HG03039 (cell line): ENCODE data around the gene CDYL2.
"Not testable (repeated sequence)": the region's sequence is repeated elsewhere in the genome, so short reads cannot be mapped to it uniquely, and the experiment has no call there.

Experiments
- ATAC-seq: cut with Tn5 transposase; IDR thresholded peaks from one replicate; pipeline ENCODE4 v1.9.1; 2021; ENCODE audit warnings: mild to moderate bottlenecking, moderate library complexity; ENCODE audit not compliant: unreplicated experiment

CDYL2 gene

GRCh38 chr16:80752541-80752940, 51.9 kb downstream of the CDYL2 start:
- ATAC-seq, result no peak

GRCh38 chr16:80751167-80751566, 53.2 kb downstream of the CDYL2 start:
- no peak for ATAC-seq

GRCh38 chr16:80746231-80746630, 58.2 kb downstream of the CDYL2 start:
- no peak for ATAC-seq

- ATAC-seq, result no peak
Observed at GRCh38 chr16:80744856-80745255, 59.5 kb downstream of the CDYL2 start.

- ATAC-seq, result no peak
Observed at GRCh38 chr16:80743772-80744171, 60.6 kb downstream of the CDYL2 start.

- ATAC-seq, result no peak
Observed at GRCh38 chr16:80743273-80743672, 61.1 kb downstream of the CDYL2 start.

- ATAC-seq, result no peak
Observed at GRCh38 chr16:80742331-80742730, 62.1 kb downstream of the CDYL2 start.

GRCh38 chr16:80741724-80742123, 62.7 kb downstream of the CDYL2 start:
- no peak for ATAC-seq

- no peak for ATAC-seq
Observed at GRCh38 chr16:80739523-80739922, 64.9 kb downstream of the CDYL2 start.

- no peak for ATAC-seq
Observed at GRCh38 chr16:80738521-80738920, 65.9 kb downstream of the CDYL2 start.

GRCh38 chr16:80735846-80736245, 68.6 kb downstream of the CDYL2 start:
- no peak for ATAC-seq

GRCh38 chr16:80733407-80733806, 71.0 kb downstream of the CDYL2 start:
- ATAC-seq, result no peak

- no peak for ATAC-seq
Observed at GRCh38 chr16:80731915-80732314, 72.5 kb downstream of the CDYL2 start.

- not testable (repeated sequence) for ATAC-seq
Observed at GRCh38 chr16:80727066-80727763, 77.2 kb downstream of the CDYL2 start.

- no peak for ATAC-seq
Observed at GRCh38 chr16:80725566-80726162, 78.7 kb downstream of the CDYL2 start.

GRCh38 chr16:80723981-80724380, 80.4 kb downstream of the CDYL2 start:
- ATAC-seq, result no peak

GRCh38 chr16:80723091-80723490, 81.3 kb downstream of the CDYL2 start:
- ATAC-seq, result no peak

GRCh38 chr16:80720804-80721371, 83.5 kb downstream of the CDYL2 start:
- ATAC-seq, result no peak

GRCh38 chr16:80719573-80719972, 84.8 kb downstream of the CDYL2 start:
- no peak for ATAC-seq

GRCh38 chr16:80718480-80719220, 85.7 kb downstream of the CDYL2 start:
- ATAC-seq, result no peak

GRCh38 chr16:80717611-80718010, 86.8 kb downstream of the CDYL2 start:
- ATAC-seq, result no peak
